ENCODE data around the gene CDK13. TPM values are rescaled to one million over a fixed set of nuclear protein-coding genes. Genes with fewer than 3 reads are reported as not detected.

CDK13 gene
- total RNA-seq, 1 donor from 2014 or later, result 58.8 TPM

DNA sequence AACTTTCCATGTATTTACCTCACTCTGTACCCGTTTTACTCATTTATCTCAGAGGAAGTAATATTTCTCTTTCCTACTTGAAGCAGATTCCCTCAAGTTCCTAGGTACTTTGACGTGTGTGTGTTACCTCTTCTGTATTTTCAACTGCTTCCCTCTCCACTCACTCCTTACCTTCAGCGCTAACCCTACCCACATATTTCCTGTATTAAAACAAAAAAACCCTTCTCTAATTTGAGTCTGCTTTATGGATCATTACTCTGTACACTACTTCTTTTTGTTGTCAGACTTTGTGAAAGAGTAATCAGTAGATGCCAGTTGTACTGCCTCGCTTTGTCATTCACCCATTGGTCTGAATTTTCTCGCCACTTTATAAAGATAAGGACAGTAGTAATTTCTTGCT is 74.0 kb downstream of the CDK13 start:
- no peak for DNase-seq (ENCODE audit: low spot score)
- H3K36me3 Mint-ChIP-seq (ENCODE audit: low read depth), result peaks cover 13% of the 10 kb centered on the region
- no peaks in the 10 kb centered on the region for H3K4me1 Mint-ChIP-seq (ENCODE audit: low read depth)
- H3K4me3 Mint-ChIP-seq (ENCODE audit: unreplicated experiment), result no peak overlapping the region
- no peaks in the 10 kb centered on the region for H3K27me3 Mint-ChIP-seq (ENCODE audit: low read depth)
- no peak overlapping the region for H3K27ac Mint-ChIP-seq (ENCODE audit: unreplicated experiment)
- TF ChIP-seq, protein P1, sequence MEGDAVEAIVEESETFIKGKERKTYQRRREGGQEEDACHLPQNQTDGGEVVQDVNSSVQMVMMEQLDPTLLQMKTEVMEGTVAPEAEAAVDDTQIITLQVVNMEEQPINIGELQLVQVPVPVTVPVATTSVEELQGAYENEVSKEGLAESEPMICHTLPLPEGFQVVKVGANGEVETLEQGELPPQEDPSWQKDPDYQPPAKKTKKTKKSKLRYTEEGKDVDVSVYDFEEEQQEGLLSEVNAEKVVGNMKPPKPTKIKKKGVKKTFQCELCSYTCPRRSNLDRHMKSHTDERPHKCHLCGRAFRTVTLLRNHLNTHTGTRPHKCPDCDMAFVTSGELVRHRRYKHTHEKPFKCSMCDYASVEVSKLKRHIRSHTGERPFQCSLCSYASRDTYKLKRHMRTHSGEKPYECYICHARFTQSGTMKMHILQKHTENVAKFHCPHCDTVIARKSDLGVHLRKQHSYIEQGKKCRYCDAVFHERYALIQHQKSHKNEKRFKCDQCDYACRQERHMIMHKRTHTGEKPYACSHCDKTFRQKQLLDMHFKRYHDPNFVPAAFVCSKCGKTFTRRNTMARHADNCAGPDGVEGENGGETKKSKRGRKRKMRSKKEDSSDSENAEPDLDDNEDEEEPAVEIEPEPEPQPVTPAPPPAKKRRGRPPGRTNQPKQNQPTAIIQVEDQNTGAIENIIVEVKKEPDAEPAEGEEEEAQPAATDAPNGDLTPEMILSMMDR (IDR thresholded peaks at IDR 0.05), result no peak
- H3K9me3 Mint-ChIP-seq (ENCODE audit: low read depth), result no peaks in the 10 kb centered on the region

DNA sequence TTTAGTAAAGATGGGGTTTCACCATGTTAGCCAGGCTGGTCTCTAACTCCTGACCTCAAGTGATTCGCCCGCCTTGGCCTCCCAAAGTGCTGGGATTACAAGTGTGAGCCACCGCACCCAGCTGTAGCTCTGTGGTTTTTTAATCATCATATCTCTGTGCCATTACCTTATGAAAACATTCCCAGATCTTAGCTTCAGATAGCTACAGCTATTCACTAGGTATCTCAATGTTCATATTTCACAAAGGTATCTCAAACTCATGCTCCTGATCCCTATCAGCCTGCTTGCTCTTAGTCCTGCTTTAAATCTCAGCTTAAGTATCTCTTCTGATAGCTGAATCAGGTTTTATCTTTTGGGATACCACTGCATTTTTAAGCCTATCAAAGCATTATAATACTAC is 74.8 kb downstream of the CDK13 start:
- TF ChIP-seq, protein P1 (IDR thresholded peaks at IDR 0.05), result no peak
- Mint-ChIP-seq H3K9me3 (ENCODE audit: low read depth) (no peaks in the 10 kb centered on the region), H3K4me1 (ENCODE audit: low read depth) (no peaks in the 10 kb centered on the region), H3K27me3 (ENCODE audit: low read depth) (no peaks in the 10 kb centered on the region), H3K36me3 (ENCODE audit: low read depth) (peaks cover 11% of the 10 kb centered on the region), H3K27ac (ENCODE audit: unreplicated experiment) (no peak overlapping the region), H3K4me3 (ENCODE audit: unreplicated experiment) (no peak overlapping the region)
- DNase-seq (ENCODE audit: low spot score), result no peak

DNA sequence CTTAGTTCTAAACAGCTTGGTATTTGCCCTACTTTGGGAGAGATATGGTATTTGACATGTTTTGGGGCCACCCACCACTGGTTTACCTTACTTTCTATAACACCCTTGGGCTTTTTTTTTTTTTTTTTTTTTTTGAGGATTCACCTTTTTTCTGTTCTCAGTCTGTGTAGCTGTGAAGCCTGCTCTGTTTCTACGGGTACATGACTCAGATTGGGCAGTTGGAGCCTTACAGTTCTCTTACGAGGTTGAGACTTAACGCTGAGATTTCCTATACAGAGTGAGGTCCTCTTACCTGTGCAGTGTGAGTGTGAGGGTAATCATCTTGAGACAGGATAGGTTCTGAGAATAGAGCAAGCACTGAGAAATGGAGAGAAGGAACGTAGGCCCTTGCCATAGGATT is 77.5 kb downstream of the CDK13 start:
- Mint-ChIP-seq H3K36me3 (ENCODE audit: low read depth) (peaks cover 19% of the 10 kb centered on the region), H3K4me3 (ENCODE audit: unreplicated experiment) (no peak overlapping the region), H3K27me3 (ENCODE audit: low read depth) (no peaks in the 10 kb centered on the region), H3K9me3 (ENCODE audit: low read depth) (no peaks in the 10 kb centered on the region), H3K4me1 (ENCODE audit: low read depth) (no peaks in the 10 kb centered on the region), H3K27ac (ENCODE audit: unreplicated experiment) (no peak overlapping the region)
- TF ChIP-seq, protein P1 (IDR thresholded peaks at IDR 0.05), result no peak
- DNase-seq (ENCODE audit: low spot score), result no peak

DNA sequence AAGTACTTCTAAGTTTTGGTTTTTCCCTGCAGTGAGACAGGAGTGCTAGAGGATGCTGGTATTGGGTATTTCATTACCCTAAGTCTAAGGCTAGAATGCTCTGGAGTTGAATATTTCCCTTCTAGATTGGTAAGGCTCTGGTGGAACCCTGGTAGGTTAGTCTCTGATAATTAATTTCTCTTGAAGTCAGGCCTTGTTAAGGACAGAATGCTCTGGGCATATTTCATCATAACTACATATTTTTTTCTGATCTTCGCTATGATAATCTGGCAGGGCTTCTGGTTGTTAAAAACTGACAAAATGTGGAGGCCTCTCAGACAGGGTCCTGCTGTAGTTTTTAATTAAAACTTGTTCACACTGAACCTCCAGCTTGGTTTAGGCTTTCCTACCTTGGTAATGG is 83.8 kb downstream of the CDK13 start:
- H3K9me3 Mint-ChIP-seq (ENCODE audit: low read depth), result peaks cover 6% of the 10 kb centered on the region
- peaks cover 11% of the 10 kb centered on the region for H3K4me1 Mint-ChIP-seq (ENCODE audit: low read depth)
- TF ChIP-seq, protein P1 (IDR thresholded peaks at IDR 0.05), result no peak
- no peaks in the 10 kb centered on the region for H3K27me3 Mint-ChIP-seq (ENCODE audit: low read depth)
- H3K27ac Mint-ChIP-seq (ENCODE audit: unreplicated experiment), result peak overlapping the region; percentile 28
- no peak overlapping the region for H3K4me3 Mint-ChIP-seq (ENCODE audit: unreplicated experiment)
- peaks cover 14% of the 10 kb centered on the region for H3K36me3 Mint-ChIP-seq (ENCODE audit: low read depth)
- DNase-seq (ENCODE audit: low spot score), result no peak

DNA sequence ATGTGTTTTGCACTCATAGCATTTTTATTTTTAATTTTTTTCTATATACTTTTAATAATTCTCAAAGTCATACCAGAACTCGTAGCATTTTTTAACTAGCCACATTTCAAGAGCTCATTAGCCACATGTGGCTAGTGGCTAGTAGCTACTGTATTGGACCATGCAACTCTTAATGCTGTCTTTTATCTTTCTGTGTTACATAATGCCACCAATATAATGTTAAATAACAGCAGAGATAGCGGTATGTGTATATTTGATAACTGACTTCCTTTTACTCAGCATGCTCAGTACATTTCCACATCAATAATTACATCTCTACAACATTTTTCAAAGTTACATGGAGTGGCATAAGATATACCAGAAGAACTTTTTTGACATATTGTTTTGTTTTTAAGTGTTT is 91.4 kb downstream of the CDK13 start:
- peaks cover 6% of the 10 kb centered on the region for H3K36me3 Mint-ChIP-seq (ENCODE audit: low read depth)
- peaks cover 6% of the 10 kb centered on the region for H3K9me3 Mint-ChIP-seq (ENCODE audit: low read depth)
- no peaks in the 10 kb centered on the region for H3K27me3 Mint-ChIP-seq (ENCODE audit: low read depth)
- DNase-seq (ENCODE audit: low spot score), result no peak
- H3K4me1 Mint-ChIP-seq (ENCODE audit: low read depth), result peaks cover 4% of the 10 kb centered on the region
- H3K27ac Mint-ChIP-seq (ENCODE audit: unreplicated experiment), result no peak overlapping the region
- TF ChIP-seq, protein P1 (IDR thresholded peaks at IDR 0.05), result no peak
- no peak overlapping the region for H3K4me3 Mint-ChIP-seq (ENCODE audit: unreplicated experiment)
